DOHH2 (cell line): ENCODE measurements around the gene ZIC1.

Experiments used
- H3F3A ChIP-seq: fragments of 200-600 bp; sonication (generic), shearing (Covaris generic); 2 replicates; pipeline ENCODE4 v1.6.0; 2016; ENCODE audit warnings: antibody characterized with exemption, mild to moderate bottlenecking; ENCODE audit not compliant: control insufficient read depth, insufficient read depth
- H3K27ac ChIP-seq: fragments of 200-600 bp; sonication (generic); 2 replicates; pipeline ENCODE4 v1.5.1; 2014; ENCODE audit warnings: low read depth, mild to moderate bottlenecking, low read length, moderate library complexity
- H3K27me3 ChIP-seq: fragments of 200-600 bp; sonication (generic); 2 replicates; pipeline ENCODE4 v1.6.1; 2014; ENCODE audit warnings: mild to moderate bottlenecking, low read length, mixed read lengths; ENCODE audit not compliant: control insufficient read depth
- H3K36me3 ChIP-seq: fragments of 200-600 bp; sonication (generic); 2 replicates; pipeline ENCODE4 v1.6.1; 2014; ENCODE audit warnings: mild to moderate bottlenecking, low read length, moderate library complexity, mixed read lengths; ENCODE audit not compliant: control insufficient read depth
- H3K4me1 ChIP-seq: fragments of 200-600 bp; sonication (generic); 2 replicates; pipeline ENCODE4 v1.6.1; 2014; ENCODE audit warnings: mild to moderate bottlenecking, low read length, mixed read lengths; ENCODE audit not compliant: control insufficient read depth
- H3K4me2 ChIP-seq: fragments of 200-600 bp; sonication (generic); 2 replicates; pipeline ENCODE4 v1.6.0; 2014; ENCODE audit warnings: mild to moderate bottlenecking, low read length, moderate library complexity
- H3K4me3 ChIP-seq: fragments of 200-600 bp; sonication (generic); 2 replicates; pipeline ENCODE4 v1.5.1; 2014; ENCODE audit warnings: mild to moderate bottlenecking, low read length, mixed read lengths
- H3K79me2 ChIP-seq: fragments of 200-600 bp; sonication (generic); 2 replicates; pipeline ENCODE4 v1.6.1; 2014; ENCODE audit warnings: mild to moderate bottlenecking, low read length, mixed read lengths; ENCODE audit not compliant: control insufficient read depth
- H3K9me2 ChIP-seq: fragments of 200-600 bp; sonication (generic); replicated peaks from 2 replicates; pipeline ENCODE4 v1.6.1; 2014; ENCODE audit warnings: mild to moderate bottlenecking, low read length, mixed read lengths; ENCODE audit not compliant: control insufficient read depth
- H3K9me3 ChIP-seq: fragments of 200-600 bp; sonication (generic); 2 replicates; pipeline ENCODE4 v1.6.1; 2014; ENCODE audit warnings: antibody characterized with exemption, low read length, mixed read lengths; ENCODE audit not compliant: control insufficient read depth, insufficient read depth
- H4K20me1 ChIP-seq: fragments of 200-600 bp; sonication (generic); 2 replicates; pipeline ENCODE4 v1.6.0; 2014; ENCODE audit warnings: low read depth, mild to moderate bottlenecking, antibody characterized with exemption, low read length, moderate library complexity; ENCODE audit not compliant: control insufficient read depth, insufficient read depth
- CTCF ChIP-seq: fragments of 200-600 bp; sonication (generic); IDR thresholded peaks from one replicate; pipeline ENCODE4 v1.5.1; 2014; ENCODE audit warnings: antibody characterized with exemption, mild to moderate bottlenecking, low read depth, low read length; ENCODE audit not compliant: poor library complexity, severe bottlenecking
- EZH2phosphoT487 ChIP-seq: fragments of 200-600 bp; sonication (generic); IDR thresholded peaks from 2 replicates; pipeline ENCODE4 v1.6.1; 2017; ENCODE audit warnings: borderline replicate concordance, mild to moderate bottlenecking, antibody characterized with exemption, low read length, moderate library complexity, mixed read lengths

ZIC1 gene

DNA sequence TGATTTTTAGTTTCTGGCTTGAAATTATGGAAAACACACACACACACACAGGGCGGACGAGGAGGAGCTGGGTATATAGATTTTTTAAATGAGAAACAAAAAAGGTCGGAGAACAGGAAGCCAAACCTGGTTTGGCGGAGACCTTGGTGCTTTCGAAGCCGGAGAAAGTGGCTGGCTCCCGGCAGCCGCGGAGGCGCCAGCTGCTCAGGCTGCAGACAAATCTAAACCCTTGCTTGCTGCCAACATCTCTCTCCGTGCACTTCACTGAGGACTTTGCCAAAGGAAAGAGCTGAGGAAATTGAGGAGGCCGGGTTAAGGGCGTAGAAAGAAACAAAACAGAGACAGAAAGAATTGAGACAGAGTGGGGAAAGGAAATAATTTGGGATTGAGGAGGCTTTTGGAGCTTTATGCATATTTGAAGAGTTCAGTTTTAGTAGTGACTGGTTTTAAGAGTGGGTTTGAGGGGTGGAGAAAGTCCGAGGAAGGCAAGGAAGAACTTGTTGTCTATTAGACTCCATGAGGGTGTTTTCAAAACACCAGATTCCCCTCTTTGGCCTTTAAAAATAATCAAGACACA, 2.2 kb downstream of the ZIC1 start:
- H3K4me3 ChIP-seq: no peak overlapping the region
- H3K36me3 ChIP-seq: no peaks in the 10 kb centered on the region
- no peaks in the 10 kb centered on the region for H3K4me1 ChIP-seq
- no peaks in the 10 kb centered on the region for H3F3A ChIP-seq
- TF ChIP-seq EZH2phosphoT487: no peak
- TF ChIP-seq CTCF: no peak
- H3K79me2 ChIP-seq: no peaks in the 10 kb centered on the region
- no peaks in the 10 kb centered on the region for H3K27me3 ChIP-seq
- H3K27ac ChIP-seq: no peak overlapping the region
- no peaks in the 10 kb centered on the region for H3K9me2 ChIP-seq
- no peak overlapping the region for H3K4me2 ChIP-seq
- H3K9me3 ChIP-seq: peaks cover 5% of the 10 kb centered on the region; the same call in 1 of the 2 replicates
- no peaks in the 10 kb centered on the region for H4K20me1 ChIP-seq

DNA sequence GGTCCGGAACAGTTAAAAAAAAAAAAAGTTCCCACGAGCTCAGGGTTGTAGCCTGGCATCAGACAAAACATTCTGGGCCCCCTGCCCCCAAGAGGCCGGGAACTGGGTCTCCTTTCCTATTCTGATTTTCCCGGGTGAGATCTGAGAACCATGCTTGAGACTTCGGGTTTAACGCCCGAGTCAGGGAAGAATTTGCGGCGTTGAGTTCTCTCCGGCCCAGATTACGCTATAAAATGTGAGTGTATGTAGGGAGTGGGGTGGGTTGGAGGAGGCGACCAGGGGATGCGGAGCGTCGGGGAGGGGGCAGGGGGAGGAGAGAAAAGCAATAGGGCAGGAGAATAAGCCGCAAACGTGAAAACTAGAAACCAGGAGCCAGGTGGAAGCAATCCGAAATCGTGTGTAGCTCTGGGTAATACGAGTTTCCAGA, 2.7 kb downstream of the ZIC1 start:
- H3F3A ChIP-seq: no peaks in the 10 kb centered on the region
- no peaks in the 10 kb centered on the region for H3K9me2 ChIP-seq
- H3K4me3 ChIP-seq: no peak overlapping the region
- no peaks in the 10 kb centered on the region for H3K27me3 ChIP-seq
- H3K9me3 ChIP-seq: peaks cover 5% of the 10 kb centered on the region; the same call in 1 of the 2 replicates
- H3K79me2 ChIP-seq: no peaks in the 10 kb centered on the region
- TF ChIP-seq EZH2phosphoT487: no peak
- no peak for TF ChIP-seq CTCF
- no peak overlapping the region for H3K4me2 ChIP-seq
- no peak overlapping the region for H3K27ac ChIP-seq
- H3K4me1 ChIP-seq: no peaks in the 10 kb centered on the region
- no peaks in the 10 kb centered on the region for H4K20me1 ChIP-seq
- no peaks in the 10 kb centered on the region for H3K36me3 ChIP-seq

- H3K4me2 ChIP-seq: no peak overlapping the region
- H3K27ac ChIP-seq: no peak overlapping the region
- no peaks in the 10 kb centered on the region for H3K79me2 ChIP-seq
- no peaks in the 10 kb centered on the region for H3K9me2 ChIP-seq
- no peaks in the 10 kb centered on the region for H4K20me1 ChIP-seq
- peaks cover 5% of the 10 kb centered on the region; the same call in 1 of the 2 replicates for H3K9me3 ChIP-seq
- H3K27me3 ChIP-seq: no peaks in the 10 kb centered on the region
- no peaks in the 10 kb centered on the region for H3F3A ChIP-seq
- TF ChIP-seq CTCF (no peak), EZH2phosphoT487 (no peak)
- H3K4me1 ChIP-seq: no peaks in the 10 kb centered on the region
- H3K4me3 ChIP-seq: no peak overlapping the region
- H3K36me3 ChIP-seq: no peaks in the 10 kb centered on the region
Measured at GRCh38 chr3:147412261-147412916, 3.2 kb downstream of the ZIC1 start.
